ENCODE data around the gene SLCO3A1. TPM values are rescaled to one million over a fixed set of nuclear protein-coding genes. Genes with fewer than 3 reads are reported as not detected.

SLCO3A1 gene
- total and polyA plus RNA-seq, 2 experiments from 2014 or later = 35.5 to 71.9 TPM

- H3K27ac ChIP-seq = no peak overlapping the region
- no peak for DNase-seq (ENCODE audit: low read depth in 1 of 2, low spot score in 1 of 2)
- TF ChIP-seq CTCF (IDR thresholded peaks at IDR 0.05; ENCODE audit: low read depth, low read length) = no peak
- no peaks in the 10 kb centered on the region for H3K27me3 ChIP-seq
- H3K4me3 ChIP-seq = no peak overlapping the region
- no peaks in the 10 kb centered on the region for H3K36me3 ChIP-seq
- H3K4me1 ChIP-seq (ENCODE audit: low read depth) = no peaks in the 10 kb centered on the region
- no peaks in the 10 kb centered on the region for H3K9me3 ChIP-seq (ENCODE audit: low read depth)
These were observed 187.9 kb downstream of the SLCO3A1 start for GRCh38 chr15:92041371-92041770.

GRCh38 chr15:92043283-92043682 is 189.8 kb downstream of the SLCO3A1 start:
- Histone ChIP-seq H3K27me3 (no peaks in the 10 kb centered on the region), H3K4me1 (ENCODE audit: low read depth) (no peaks in the 10 kb centered on the region), H3K36me3 (no peaks in the 10 kb centered on the region), H3K4me3 (no peak overlapping the region), H3K9me3 (ENCODE audit: low read depth) (no peaks in the 10 kb centered on the region), H3K27ac (no peak overlapping the region)
- TF ChIP-seq CTCF (IDR thresholded peaks at IDR 0.05; ENCODE audit: low read depth, low read length) = no peak
- DNase-seq (ENCODE audit: low read depth in 1 of 2, low spot score in 1 of 2) = no peak

GRCh38 chr15:92044203-92044909 is 190.8 kb downstream of the SLCO3A1 start:
- H3K27me3 ChIP-seq = no peaks in the 10 kb centered on the region
- no peak overlapping the region for H3K4me3 ChIP-seq
- no peaks in the 10 kb centered on the region for H3K4me1 ChIP-seq (ENCODE audit: low read depth)
- no peak for DNase-seq (ENCODE audit: low read depth in 1 of 2, low spot score in 1 of 2)
- no peaks in the 10 kb centered on the region for H3K9me3 ChIP-seq (ENCODE audit: low read depth)
- no peak for TF ChIP-seq CTCF (IDR thresholded peaks at IDR 0.05; ENCODE audit: low read depth, low read length)
- no peaks in the 10 kb centered on the region for H3K36me3 ChIP-seq
- no peak overlapping the region for H3K27ac ChIP-seq

- H3K27me3 ChIP-seq = no peaks in the 10 kb centered on the region
- DNase-seq (ENCODE audit: low read depth in 1 of 2, low spot score in 1 of 2) = no peak
- H3K9me3 ChIP-seq (ENCODE audit: low read depth) = no peaks in the 10 kb centered on the region
- TF ChIP-seq CTCF (IDR thresholded peaks at IDR 0.05; ENCODE audit: low read depth, low read length) = no peak
- H3K4me1 ChIP-seq (ENCODE audit: low read depth) = peaks cover 10% of the 10 kb centered on the region
- no peak overlapping the region for H3K4me3 ChIP-seq
- no peak overlapping the region for H3K27ac ChIP-seq
- H3K36me3 ChIP-seq = no peaks in the 10 kb centered on the region
These were observed 194.4 kb downstream of the SLCO3A1 start for GRCh38 chr15:92047900-92048299.

GRCh38 chr15:92048739-92049138 is 195.2 kb downstream of the SLCO3A1 start:
- Histone ChIP-seq H3K27me3 (no peaks in the 10 kb centered on the region), H3K36me3 (no peaks in the 10 kb centered on the region), H3K9me3 (ENCODE audit: low read depth) (no peaks in the 10 kb centered on the region), H3K4me3 (no peak overlapping the region), H3K27ac (no peak overlapping the region), H3K4me1 (ENCODE audit: low read depth) (peaks cover 10% of the 10 kb centered on the region)
- no peak for DNase-seq (ENCODE audit: low read depth in 1 of 2, low spot score in 1 of 2)
- TF ChIP-seq CTCF (IDR thresholded peaks at IDR 0.05; ENCODE audit: low read depth, low read length) = no peak
